NB4 (cell line): ENCODE results near the gene MYLK.

Experiments
- CTCF ChIP-seq: IDR thresholded peaks from one replicate; pipeline ENCODE4 v1.5.1; 2012; ENCODE audit warnings: low read depth, low read length
- POLR2A ChIP-seq: IDR thresholded peaks from 2 replicates; pipeline ENCODE4 v1.6.1; 2011; ENCODE audit warnings: mild to moderate bottlenecking; ENCODE audit not compliant: insufficient read length; ENCODE audit errors: extremely low read depth

GRCh38 chr3:123610331-123610730, 273.8 kb downstream of the MYLK start:
- TF ChIP-seq POLR2A (no peak), CTCF (no peak)
